SK-N-MC (cell line): ENCODE results near the gene RPUSD1.

Experiments used
- EZH2 ChIP-seq: fragments of 200-600 bp; sonication (generic); IDR thresholded peaks from one replicate; pipeline ENCODE4 v1.6.1; 2017; ENCODE audit warnings: antibody characterized with exemption
- FOXP2 ChIP-seq: optimal IDR thresholded peaks from 2 replicates; pipeline ENCODE3; 2011; ENCODE audit warnings: mild to moderate bottlenecking, moderate library complexity; ENCODE audit not compliant: insufficient read depth; ENCODE audit errors: extremely low read length, control extremely low read depth
- POLR2AphosphoS5 ChIP-seq: IDR thresholded peaks from 2 replicates; pipeline ENCODE4 v1.6.1; 2012; ENCODE audit warnings: mild to moderate bottlenecking, low read depth, low read length, borderline replicate concordance

- no peak for TF ChIP-seq EZH2
- no peak for TF ChIP-seq POLR2AphosphoS5
- TF ChIP-seq FOXP2: no peak
Measured at GRCh38 chr16:746637-747036, 41.5 kb downstream of the RPUSD1 start.
